HG03575 (cell line): ENCODE results near the gene HSPA4L.
A peak's percentile ranks its signal among the peaks of the same experiment; 100 is the strongest.

ENCODE experiments used
- ATAC-seq: cut with Tn5 transposase; IDR thresholded peaks from one replicate; pipeline ENCODE4 v1.9.1; 2021; ENCODE audit not compliant: unreplicated experiment, insufficient number of reproducible peaks, low FRiP score; ENCODE audit errors: extremely low read depth

HSPA4L gene

DNA sequence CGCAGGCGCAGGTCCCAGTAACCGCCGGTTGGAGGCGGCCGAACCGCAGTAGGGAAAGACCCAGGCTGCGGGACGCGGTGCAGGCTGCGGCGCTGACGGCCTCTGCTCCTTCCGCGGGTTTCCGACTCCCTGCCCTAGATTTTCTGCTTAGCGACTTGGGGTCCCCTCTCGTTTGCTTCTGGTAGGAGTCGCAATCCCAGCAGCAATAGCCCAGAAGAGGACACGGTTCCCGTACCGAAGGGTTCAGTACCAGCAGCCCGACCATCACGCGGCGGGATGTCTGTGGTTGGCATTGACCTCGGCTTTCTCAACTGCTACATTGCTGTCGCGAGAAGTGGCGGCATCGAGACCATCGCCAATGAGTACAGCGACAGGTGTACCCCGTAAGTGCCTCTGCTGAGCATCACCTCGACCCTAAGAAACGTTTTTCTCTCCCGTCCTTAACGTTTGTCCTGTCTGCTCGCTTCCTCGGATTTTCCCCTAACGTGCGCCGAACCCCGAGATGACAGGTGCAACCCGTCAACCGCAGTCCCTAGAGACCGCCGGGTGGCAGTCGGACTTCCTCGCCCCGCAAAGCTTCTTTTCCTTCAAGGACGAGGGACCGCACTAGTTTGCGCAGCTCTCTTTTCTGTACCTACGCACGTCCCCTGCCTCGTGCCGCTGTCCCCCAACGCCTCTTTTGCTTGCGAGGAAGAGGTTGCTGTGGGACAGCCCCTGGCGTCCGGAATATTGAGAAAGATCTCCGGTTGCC lies at the start of gene HSPA4L:
Gene HSPA4L (plus strand): TSS at position 48 of the 751 bp plus-strand sequence. CDS start 229 bp downstream, at position 277.
- ATAC-seq = peak; percentile 15

DNA sequence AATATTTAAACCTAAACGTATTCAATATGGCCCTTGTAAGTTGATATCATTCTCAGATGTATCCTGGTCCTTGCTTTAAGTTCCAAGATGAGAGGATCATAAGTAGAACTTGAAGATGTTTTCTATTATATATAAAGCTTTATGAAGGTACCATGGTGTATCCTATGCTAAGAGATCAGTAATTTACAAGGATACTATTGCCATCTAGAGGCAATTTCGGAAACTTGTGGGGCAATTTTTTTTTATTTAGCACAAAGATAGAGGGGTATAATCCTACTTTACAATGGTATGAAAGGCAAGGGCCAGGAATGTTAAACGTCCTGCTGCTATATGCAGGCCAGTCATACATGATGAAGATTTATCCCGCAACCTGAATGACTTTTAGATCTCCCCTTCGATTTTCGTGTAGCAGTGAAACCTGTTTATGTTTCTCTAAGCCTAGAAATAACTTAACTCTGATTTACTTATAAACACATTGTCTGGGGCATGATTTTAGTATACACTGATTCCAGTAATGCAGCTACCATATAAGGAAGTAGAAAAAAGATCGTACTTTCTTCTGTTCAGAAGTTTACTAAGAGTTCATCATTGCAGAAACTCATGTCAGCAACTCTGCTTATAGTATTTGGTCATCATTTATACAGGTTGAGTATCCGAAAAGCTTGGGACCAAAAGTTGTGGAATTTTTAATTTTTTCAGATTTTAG lies 49.3 kb upstream of the HSPA4L start:
- peak; percentile 79 for ATAC-seq

DNA sequence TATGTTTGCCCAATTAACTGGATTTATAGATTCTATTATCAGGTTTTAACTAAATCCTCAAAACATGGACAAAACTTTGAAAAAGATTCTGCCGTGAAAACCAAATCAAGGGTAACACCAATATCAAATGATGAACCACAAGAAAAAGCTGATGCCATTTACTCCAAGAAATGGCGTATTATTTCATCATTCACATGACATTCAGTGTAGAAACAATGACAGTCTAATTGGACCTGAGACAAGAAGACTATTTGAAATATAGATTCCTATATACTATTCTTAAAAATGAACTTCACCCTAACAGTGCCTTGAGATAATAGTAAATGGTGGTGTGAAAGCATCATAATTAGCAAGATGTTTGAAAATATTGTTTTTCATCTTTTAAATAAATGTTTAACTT lies 47.1 kb upstream of the HSPA4L start:
- ATAC-seq = no peak

DNA sequence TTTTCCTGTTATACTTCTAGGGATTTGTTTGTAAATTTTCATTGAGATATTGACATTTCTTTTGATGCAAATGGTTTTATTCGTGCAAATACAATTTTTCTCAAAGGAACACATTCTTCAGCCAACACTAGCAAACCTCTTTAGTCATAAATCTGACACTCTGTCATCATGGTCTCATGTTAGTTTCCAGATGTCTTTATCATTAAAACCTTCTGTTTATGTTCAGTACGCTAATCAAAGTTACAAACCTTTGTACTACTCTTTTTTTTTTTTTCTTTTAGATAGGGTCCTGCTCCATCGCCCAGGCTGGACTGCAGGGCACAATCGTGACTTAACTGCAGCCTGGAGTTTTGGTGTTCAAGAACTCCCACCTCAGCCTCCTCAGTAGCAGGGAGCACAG lies 44.8 kb upstream of the HSPA4L start:
- ATAC-seq = no peak

DNA sequence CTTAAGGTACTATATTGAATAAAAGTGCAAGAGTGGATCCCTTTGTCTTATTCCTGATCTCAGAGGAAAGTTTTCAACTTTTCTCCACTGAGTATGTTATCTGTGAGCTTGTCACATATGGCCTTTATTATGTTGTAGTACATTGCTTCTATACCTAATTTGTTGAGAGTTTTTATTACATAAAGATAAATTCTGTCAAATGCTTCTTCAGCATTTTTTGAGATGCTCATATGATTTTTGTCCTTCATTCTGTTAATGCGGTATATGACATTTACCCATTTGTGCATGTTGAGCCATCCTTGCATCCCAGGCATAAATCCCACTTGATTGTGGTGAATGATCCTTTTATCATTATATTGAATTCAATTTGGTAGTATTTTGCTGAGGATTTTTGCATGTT lies 40.9 kb upstream of the HSPA4L start:
- ATAC-seq = no peak

DNA sequence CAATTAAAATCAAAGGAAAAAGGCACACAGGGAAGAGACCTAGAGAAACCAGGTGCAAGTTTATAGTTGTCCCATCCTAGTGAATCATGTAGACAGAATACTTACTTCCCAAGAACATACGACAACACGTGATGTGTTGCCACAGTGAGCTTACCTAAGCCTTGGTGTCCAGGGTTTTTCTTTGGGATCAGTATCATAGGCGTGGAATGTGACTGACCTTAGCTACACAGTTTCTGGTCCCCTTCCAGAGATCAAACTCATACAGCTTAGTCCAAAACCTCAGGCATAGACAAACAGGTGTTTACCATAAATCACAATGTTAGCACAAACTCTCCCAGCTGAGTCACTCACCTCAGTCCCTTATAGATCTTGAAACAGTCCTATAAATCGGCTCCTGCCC lies 34.2 kb upstream of the HSPA4L start:
- ATAC-seq = no peak

DNA sequence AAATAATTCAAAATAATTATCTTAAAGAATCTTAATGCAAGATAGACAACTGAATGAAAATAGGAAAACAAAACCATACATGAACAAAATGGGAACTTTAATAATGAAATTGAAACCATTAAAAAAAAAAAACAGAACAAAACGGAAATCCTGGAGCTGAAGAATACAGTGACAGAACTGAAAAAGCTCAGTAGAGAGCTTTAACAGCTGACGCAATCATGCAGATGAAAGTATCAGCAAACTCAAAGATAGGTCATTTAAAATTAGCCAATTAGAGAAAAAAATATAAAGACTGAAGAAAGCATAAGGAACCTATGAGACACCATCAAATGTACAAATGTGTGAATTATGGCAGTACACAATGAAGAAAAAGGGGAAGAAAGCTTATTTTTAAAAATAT lies 33.2 kb upstream of the HSPA4L start:
- no peak for ATAC-seq

DNA sequence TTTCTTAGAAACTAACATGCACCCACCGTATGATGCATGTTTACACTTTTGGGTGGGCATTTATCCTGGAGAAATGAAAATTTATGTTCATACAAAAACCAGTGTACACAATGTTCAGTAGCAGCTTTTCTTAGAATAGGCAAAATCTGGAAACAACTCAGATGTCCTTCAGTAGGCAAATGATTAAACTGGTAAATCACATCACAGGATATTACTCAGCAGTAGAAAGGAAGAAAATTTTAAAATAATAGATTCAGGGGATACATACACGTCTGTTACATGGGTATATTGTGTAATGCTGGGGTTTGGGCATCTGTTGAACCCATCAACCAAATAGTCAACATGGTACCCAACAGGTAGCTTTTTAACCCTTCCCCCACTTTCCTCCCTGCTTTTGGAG lies 25.2 kb upstream of the HSPA4L start:
- ATAC-seq = no peak

DNA sequence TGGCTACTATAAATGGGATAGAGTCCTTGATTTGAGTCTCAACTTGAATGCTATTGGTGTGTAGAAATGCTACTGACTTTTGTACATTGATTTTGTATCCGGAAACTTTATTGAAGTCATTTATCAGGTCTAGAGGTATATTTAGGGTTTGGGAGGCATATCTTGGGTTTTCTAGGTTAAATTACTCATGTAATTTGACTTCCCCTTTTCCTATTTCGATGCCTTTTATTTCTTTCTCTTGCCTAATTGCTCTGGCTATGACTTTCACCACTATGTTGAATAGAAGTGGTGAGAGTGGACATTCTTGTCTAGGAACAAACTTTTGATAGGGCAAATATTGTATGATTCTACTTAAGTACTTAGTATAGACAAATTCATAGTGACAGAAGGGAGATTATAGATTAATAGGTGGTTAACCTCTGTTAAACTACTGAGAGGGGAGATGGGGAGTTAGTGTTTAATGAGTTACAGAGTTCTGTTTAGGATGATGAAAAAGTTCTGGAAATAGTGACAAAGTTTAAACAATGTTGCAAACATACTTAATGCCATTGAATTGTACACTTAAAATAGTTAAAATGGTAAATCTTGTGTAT lies 22.8 kb upstream of the HSPA4L start:
- no peak for ATAC-seq

DNA sequence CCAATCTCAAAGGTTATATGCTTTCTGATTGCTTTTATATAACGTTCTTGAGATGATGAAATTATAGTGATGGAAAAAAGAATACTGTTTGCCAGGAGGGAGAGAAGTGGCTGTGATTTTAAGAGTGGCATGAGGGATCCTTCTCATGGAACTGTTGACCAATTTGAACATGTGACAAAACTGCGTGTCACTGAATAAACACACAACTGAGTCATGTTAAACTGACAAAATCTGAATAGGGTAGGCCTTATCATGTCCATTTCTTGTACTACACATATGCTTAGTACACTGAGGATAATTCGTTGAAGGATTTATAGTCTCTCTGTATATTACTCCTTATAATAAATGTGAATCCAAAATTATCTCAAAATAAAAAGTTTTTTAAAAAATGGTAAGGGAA lies 22.2 kb upstream of the HSPA4L start:
- ATAC-seq = no peak

DNA sequence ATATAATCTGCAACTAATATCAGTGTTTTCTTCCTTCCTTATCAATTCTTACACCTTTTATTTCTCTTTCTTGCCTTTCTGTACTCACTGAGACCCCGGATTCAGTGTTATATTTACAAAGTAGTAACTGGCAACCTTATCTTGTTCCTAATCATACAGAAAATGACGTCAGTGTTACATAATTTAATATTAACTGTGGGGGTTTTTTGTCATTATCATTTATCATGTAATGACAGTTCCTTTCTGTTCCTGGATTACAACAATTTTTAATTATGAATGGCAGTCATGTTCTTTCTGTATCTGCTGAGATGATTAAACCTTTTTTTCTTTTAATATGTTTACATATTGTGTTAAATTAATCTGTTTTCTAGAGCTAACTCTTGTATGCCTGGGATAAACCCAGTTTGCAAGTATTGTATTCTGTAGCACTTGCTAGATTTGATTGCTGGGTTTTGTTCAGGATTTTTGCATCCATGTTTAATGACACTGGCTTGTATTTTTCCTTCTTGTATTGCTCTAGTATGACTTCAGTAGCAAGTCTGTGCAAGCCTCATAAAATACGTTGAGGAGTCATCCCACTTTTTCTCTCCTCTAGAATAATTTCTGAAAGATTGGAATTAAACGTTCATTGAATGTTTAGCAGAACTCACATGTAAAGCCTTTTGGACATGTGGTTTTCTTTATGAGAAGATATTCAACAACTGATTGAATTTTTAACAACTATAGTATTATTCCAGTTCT lies 10.4 kb upstream of the HSPA4L start:
- no peak for ATAC-seq

DNA sequence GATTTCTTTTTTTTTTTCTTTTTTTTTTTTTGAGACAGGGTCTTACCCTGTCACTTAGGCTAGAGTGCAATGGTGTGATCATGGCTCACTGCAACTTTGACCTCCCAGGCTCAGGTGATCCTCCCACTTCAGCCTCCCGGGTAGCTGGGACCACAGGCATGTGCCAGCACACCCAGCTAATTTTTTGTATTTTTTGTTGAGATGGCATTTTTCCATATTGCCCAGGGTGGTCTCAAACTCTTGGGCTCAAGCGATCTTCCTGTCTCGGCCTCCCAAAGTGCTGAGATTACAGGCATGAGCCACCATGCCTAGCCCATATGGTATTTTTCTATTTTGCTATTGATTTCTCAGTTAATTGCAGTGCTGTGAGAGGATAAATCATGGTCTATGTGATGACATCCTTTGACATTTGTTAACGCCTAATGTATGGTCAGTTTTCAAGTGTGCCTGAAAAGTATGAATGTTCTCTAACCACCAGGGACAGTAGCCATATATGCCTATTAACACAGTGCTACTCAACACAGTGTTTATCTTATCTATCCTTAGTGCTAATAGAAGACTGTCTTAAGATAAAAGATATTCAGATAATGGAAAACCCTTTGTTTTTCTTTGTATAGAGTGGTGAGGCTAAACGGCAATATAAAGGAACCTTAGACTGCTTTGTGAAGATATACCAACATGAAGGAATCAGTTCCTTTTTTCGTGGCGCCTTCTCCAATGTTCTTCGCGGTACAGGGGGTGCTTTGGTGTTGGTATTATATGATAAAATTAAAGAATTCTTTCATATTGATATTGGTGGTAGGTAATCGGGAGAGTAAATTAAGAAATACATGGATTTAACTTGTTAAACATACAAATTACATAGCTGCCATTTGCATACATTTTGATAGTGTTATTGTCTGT lies 9.1 kb upstream of the HSPA4L start:
- ATAC-seq = no peak

DNA sequence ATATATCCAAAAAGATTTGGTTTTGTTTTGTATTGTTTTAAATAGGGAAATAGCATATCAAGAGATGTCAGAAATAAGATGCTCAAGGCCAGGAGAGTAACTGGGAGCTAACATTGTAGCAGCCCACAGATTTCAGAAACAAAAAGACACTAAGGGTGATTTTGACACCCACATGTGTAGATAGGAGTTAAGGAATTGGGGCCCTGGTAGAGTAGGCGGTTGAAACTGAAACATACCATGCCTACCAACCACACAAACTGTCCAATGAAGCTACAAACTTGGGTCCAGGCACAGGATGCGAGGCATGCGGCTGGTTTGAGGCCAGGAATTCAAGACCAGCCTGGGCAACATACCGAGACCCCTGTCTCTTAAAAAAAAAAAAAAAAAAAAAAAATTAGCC lies 6.3 kb upstream of the HSPA4L start:
- ATAC-seq = no peak

DNA sequence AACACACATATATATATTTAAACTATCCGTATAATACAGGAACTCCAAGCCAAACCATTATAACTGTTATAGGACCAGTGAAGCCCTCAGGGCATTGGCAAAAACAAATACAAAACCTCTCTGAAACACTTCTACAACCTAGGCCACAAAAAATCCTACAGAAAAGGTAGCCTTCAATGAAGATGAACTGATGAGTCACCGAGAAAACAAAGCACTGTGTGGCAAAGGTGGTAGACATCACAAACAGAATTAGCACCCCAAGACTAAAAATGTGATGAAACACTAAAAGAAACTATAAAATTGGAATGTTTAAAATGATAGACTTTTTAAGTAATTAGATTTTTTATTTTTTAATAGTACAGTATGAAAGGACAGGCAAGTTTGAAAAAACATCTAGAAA lies 5.5 kb upstream of the HSPA4L start:
- ATAC-seq = no peak

DNA sequence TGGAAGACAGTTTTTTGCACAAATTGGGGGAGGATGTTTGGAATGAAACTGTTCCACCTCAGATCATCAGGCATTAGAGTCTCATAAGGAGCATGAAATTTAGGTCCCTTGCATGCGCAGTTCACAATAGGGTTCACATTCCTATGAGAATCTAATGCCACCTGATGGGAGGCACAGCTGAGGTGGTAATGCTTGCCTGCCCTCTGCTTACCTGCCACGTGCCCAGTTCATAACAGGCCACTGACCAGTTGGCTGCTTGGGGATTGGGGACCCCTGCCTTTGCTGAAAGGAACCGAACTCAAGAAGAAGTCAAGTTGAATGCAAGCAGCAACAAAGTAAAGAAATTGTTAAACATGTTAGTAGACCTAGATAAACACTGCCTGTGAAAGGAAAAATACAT lies 4.6 kb upstream of the HSPA4L start:
- no peak for ATAC-seq

DNA sequence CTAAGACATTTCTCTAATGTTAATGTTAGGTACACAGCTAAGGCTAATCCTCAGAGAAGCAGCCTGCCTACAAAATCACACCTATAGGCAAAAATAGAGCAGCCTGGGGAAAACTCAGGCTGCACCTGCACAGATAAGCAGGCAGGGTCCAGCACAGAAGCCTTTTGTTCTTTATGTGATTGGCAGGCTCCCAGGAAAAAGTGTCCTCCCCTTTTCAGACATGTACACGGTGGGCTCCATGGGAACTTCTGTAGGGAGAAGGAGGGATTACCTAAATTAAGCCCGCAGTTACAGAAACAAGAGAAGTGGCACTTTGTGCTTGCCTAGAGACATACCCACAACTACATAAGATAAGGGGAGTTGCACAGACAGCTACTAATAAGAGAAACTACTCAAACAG lies 4.0 kb upstream of the HSPA4L start:
- ATAC-seq = no peak

DNA sequence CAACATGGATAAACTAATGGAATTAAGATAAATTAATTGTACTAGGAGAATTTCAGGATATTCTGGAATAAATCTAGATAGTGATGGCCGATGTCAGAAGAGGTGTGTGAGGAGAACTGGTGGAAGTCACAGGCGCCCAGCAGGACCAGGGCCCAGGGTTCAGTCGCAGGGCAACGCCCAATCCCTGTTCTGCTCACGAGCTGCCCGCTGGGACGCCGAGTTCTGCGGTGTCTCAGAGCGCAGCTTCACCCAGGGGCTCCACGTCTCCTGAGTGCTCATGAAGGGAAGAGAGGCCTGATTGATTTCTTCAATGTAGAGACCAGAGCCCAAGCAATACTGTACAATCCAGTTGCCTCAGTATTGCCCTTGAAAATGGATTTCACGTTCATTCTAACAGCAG lies 1.5 kb upstream of the HSPA4L start:
- no peak for ATAC-seq

DNA sequence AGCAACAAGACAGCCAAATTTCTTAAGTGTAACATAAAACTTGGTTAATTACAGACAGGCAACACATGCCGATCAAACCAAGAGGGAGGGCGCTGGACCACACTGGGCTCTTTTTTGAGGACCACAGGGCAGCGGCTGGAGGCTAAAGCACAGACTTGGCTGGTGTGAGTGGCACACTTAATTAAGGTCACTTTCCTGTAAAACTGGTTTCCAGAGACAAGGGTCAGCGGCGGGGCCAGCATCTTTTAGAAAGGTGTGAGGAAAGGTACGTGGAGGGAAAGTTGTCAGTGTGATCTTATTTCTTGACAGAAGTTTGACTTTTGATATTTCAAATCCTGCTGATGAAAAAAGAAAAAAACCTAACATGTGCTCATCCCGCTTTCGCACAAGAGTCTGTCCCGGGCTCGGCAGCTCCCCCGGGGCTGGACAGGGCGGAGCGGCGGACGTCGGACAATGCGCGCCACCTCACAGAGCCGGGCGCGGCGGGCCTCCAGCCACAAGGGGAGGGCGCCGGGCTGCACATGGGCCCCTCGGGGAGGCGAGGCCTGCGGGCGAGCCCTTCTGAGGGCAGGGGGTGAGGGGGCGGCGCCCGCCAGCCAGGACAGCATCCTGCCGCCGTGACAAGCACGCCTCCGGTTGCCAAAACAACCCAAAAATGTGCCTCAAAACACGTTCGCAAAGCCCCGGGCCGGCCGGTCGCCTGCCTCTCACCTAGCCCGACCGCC lies 660 bp upstream of the HSPA4L start:
- peak; percentile 9 for ATAC-seq
